GM12878 (cell line): Measurements from ENCODE around the gene ABL1.

Source experiments
- ATF7 ChIP-seq: fragments of 450-650 bp; IDR thresholded peaks from 2 replicates; pipeline ENCODE4 v1.6.1; 2016; ENCODE audit warnings: low read depth, mild to moderate bottlenecking
- JUND ChIP-seq: IDR thresholded peaks from 2 replicates; pipeline ENCODE4 v1.6.1; 2012; ENCODE audit warnings: low read depth, mild to moderate bottlenecking, low read length, improper control_type of control experiment, moderate library complexity
- MXI1 ChIP-seq: fragments of 150-350 bp; IDR thresholded peaks from 2 replicates; pipeline ENCODE4 v1.6.1; 2011; ENCODE audit warnings: low read depth, mild to moderate bottlenecking, inconsistent platforms, low read length, improper control_type of control experiment
- POLR2A ChIP-seq: IDR thresholded peaks from 2 replicates; pipeline ENCODE4 v1.6.1; 2011; ENCODE audit warnings: low read depth, mild to moderate bottlenecking, low read length
- SPI1 ChIP-seq: IDR thresholded peaks from 2 replicates; pipeline ENCODE4 v1.6.1; 2011; ENCODE audit warnings: low read depth, mild to moderate bottlenecking, low read length, moderate library complexity, borderline replicate concordance; ENCODE audit not compliant: insufficient read depth
- TF ChIP-seq, protein P1 (sequence below), 3 experiments: IDR thresholded peaks in 2 of 3; conservative IDR thresholded peaks in 1 of 3; 2 replicates each; pipeline ENCODE4 v1.5.1; 2011; ENCODE audit warnings: low read depth in 3 of 3, low read length in 3 of 3, mild to moderate bottlenecking in 3 of 3, control low read depth in 2 of 3, moderate library complexity in 2 of 3, inconsistent platforms in 1 of 3, mixed read lengths in 1 of 3; ENCODE audit not compliant: control insufficient read depth in 2 of 3, insufficient read depth in 1 of 3; ENCODE audit errors: extremely low read depth in 1 of 3

- TF ChIP-seq POLR2A: no peak
- TF ChIP-seq SPI1: no peak
- no peak for TF ChIP-seq MXI1
- TF ChIP-seq, protein P1, sequence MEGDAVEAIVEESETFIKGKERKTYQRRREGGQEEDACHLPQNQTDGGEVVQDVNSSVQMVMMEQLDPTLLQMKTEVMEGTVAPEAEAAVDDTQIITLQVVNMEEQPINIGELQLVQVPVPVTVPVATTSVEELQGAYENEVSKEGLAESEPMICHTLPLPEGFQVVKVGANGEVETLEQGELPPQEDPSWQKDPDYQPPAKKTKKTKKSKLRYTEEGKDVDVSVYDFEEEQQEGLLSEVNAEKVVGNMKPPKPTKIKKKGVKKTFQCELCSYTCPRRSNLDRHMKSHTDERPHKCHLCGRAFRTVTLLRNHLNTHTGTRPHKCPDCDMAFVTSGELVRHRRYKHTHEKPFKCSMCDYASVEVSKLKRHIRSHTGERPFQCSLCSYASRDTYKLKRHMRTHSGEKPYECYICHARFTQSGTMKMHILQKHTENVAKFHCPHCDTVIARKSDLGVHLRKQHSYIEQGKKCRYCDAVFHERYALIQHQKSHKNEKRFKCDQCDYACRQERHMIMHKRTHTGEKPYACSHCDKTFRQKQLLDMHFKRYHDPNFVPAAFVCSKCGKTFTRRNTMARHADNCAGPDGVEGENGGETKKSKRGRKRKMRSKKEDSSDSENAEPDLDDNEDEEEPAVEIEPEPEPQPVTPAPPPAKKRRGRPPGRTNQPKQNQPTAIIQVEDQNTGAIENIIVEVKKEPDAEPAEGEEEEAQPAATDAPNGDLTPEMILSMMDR (IDR thresholded peaks at IDR 0.05 in 2 of 3, conservative IDR thresholded peaks at IDR 0.05 in 1 of 3; ENCODE audit: control insufficient read depth in 2 of 3, extremely low read depth in 1 of 3, insufficient read depth in 1 of 3, low read depth in 3 of 3, low read length in 3 of 3): no peak
- no peak for TF ChIP-seq ATF7
- TF ChIP-seq JUND: no peak
These were observed 83.9 kb downstream of the ABL1 start for GRCh38 chr9:130918826-130919558.
